HepG2 (cell line): ENCODE measurements around the gene MGMT.

Experiments used
- EZH2 ChIP-seq: conservative IDR thresholded peaks from 2 replicates; pipeline ENCODE4 v1.6.1; 2012; ENCODE audit warnings: mild to moderate bottlenecking, low read depth, low read length, moderate library complexity
- POLR2A ChIP-seq, 2 experiments: IDR thresholded peaks; 2 replicates each; pipeline ENCODE4 v1.6.1; 2011; ENCODE audit warnings: low read depth in 2 of 2, low read length in 2 of 2, mild to moderate bottlenecking in 1 of 2, moderate library complexity in 1 of 2; ENCODE audit not compliant: insufficient read depth in 1 of 2
- POLR2AphosphoS5 ChIP-seq: IDR thresholded peaks from 2 replicates; pipeline ENCODE4 v1.6.1; 2012; ENCODE audit warnings: low read depth, low read length
- USF2 ChIP-seq, 2 experiments: sonication (generic) in 1 of 2; formaldehyde crosslinking in 1 of 2; IDR thresholded peaks; 2 replicates each; pipeline versions ENCODE4 v1.5.1 to v1.6.1; 2011 to 2020; ENCODE audit warnings: borderline replicate concordance in 1 of 2, low read depth in 1 of 2, low read length in 1 of 2, mild to moderate bottlenecking in 1 of 2, missing genetic modification reagents in 1 of 2, moderate library complexity in 1 of 2
- ZFP41 ChIP-seq: sonication (generic); formaldehyde crosslinking; IDR thresholded peaks from 2 replicates; pipeline ENCODE4 v1.4.0; 2020; ENCODE audit warnings: mild to moderate bottlenecking, missing genetic modification reagents, borderline replicate concordance
- ZMAT3 ChIP-seq: sonication (generic); formaldehyde crosslinking; conservative IDR thresholded peaks from 2 replicates; pipeline ENCODE4 v1.7.0; 2021; ENCODE audit warnings: missing genetic modification reagents
- ZNF281 ChIP-seq: sonication (generic); formaldehyde crosslinking; IDR thresholded peaks from 2 replicates; pipeline ENCODE4 v1.4.0; 2020; ENCODE audit warnings: missing genetic modification reagents, borderline replicate concordance
- TF ChIP-seq, protein P1 (sequence below): sonication (generic); formaldehyde crosslinking; IDR thresholded peaks from 2 replicates; pipeline ENCODE4 v1.4.0; 2020; ENCODE audit warnings: missing genetic modification reagents
- TF ChIP-seq, protein P2 (sequence below): sonication (generic); formaldehyde crosslinking; IDR thresholded peaks from one replicate; pipeline ENCODE4 v1.5.1; 2020; ENCODE audit warnings: mild to moderate bottlenecking, missing genetic modification reagents; ENCODE audit errors: not compliant biosample characterization

DNA sequence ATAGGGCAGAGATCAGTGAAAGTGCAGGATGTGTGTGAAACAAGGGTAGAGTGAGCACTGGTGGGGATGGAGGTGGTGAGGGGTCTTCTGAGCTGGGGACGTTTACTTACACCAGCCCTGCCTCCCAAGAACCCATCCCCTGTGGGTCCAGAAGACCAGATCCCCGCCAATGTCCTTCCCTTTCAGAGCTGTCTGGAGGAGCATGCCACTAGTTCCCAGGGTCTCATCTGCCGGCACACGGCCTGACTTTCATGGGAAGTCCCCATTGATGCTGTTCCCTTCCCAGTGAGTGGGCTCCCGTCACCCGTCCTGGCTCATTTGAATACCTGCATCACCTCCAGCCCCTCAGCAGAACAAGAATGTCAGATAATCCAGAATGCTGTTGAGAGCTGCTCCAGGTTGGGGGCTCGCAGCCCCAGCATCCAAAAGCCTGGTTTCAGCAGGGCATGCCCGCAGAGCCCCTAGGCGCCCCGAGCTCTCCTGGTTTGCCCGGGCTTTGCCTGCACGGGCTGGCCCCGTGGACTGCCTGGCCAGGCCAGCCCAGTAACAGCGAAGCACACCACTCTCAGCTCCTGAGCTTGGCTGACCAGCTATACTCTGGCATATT, 246.7 kb downstream of the MGMT start:
- TF ChIP-seq EZH2 (no peak), ZNF281 (CRISPR knock-in tag) (no peak), USF2 (IDR thresholded peaks at IDR 0.05; ENCODE audit: low read depth, low read length) (no peak), USF2 (CRISPR knock-in tag; IDR thresholded peaks at IDR 0.05; ENCODE audit: borderline replicate concordance) (no peak), ZFP41 (no peak), ZMAT3 (no peak), POLR2A (IDR thresholded peaks at IDR 0.05; ENCODE audit: insufficient read depth in 1 of 2, low read depth in 2 of 2, low read length in 2 of 2) (no peak), POLR2AphosphoS5 (no peak)
- TF ChIP-seq, protein P1, sequence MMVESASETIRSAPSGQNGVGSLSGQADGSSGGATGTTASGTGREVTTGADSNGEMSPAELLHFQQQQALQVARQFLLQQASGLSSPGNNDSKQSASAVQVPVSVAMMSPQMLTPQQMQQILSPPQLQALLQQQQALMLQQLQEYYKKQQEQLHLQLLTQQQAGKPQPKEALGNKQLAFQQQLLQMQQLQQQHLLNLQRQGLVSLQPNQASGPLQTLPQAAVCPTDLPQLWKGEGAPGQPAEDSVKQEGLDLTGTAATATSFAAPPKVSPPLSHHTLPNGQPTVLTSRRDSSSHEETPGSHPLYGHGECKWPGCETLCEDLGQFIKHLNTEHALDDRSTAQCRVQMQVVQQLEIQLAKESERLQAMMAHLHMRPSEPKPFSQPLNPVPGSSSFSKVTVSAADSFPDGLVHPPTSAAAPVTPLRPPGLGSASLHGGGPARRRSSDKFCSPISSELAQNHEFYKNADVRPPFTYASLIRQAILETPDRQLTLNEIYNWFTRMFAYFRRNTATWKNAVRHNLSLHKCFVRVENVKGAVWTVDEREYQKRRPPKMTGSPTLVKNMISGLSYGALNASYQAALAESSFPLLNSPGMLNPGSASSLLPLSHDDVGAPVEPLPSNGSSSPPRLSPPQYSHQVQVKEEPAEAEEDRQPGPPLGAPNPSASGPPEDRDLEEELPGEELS (CRISPR knock-in tag): no peak
- TF ChIP-seq, protein P2, sequence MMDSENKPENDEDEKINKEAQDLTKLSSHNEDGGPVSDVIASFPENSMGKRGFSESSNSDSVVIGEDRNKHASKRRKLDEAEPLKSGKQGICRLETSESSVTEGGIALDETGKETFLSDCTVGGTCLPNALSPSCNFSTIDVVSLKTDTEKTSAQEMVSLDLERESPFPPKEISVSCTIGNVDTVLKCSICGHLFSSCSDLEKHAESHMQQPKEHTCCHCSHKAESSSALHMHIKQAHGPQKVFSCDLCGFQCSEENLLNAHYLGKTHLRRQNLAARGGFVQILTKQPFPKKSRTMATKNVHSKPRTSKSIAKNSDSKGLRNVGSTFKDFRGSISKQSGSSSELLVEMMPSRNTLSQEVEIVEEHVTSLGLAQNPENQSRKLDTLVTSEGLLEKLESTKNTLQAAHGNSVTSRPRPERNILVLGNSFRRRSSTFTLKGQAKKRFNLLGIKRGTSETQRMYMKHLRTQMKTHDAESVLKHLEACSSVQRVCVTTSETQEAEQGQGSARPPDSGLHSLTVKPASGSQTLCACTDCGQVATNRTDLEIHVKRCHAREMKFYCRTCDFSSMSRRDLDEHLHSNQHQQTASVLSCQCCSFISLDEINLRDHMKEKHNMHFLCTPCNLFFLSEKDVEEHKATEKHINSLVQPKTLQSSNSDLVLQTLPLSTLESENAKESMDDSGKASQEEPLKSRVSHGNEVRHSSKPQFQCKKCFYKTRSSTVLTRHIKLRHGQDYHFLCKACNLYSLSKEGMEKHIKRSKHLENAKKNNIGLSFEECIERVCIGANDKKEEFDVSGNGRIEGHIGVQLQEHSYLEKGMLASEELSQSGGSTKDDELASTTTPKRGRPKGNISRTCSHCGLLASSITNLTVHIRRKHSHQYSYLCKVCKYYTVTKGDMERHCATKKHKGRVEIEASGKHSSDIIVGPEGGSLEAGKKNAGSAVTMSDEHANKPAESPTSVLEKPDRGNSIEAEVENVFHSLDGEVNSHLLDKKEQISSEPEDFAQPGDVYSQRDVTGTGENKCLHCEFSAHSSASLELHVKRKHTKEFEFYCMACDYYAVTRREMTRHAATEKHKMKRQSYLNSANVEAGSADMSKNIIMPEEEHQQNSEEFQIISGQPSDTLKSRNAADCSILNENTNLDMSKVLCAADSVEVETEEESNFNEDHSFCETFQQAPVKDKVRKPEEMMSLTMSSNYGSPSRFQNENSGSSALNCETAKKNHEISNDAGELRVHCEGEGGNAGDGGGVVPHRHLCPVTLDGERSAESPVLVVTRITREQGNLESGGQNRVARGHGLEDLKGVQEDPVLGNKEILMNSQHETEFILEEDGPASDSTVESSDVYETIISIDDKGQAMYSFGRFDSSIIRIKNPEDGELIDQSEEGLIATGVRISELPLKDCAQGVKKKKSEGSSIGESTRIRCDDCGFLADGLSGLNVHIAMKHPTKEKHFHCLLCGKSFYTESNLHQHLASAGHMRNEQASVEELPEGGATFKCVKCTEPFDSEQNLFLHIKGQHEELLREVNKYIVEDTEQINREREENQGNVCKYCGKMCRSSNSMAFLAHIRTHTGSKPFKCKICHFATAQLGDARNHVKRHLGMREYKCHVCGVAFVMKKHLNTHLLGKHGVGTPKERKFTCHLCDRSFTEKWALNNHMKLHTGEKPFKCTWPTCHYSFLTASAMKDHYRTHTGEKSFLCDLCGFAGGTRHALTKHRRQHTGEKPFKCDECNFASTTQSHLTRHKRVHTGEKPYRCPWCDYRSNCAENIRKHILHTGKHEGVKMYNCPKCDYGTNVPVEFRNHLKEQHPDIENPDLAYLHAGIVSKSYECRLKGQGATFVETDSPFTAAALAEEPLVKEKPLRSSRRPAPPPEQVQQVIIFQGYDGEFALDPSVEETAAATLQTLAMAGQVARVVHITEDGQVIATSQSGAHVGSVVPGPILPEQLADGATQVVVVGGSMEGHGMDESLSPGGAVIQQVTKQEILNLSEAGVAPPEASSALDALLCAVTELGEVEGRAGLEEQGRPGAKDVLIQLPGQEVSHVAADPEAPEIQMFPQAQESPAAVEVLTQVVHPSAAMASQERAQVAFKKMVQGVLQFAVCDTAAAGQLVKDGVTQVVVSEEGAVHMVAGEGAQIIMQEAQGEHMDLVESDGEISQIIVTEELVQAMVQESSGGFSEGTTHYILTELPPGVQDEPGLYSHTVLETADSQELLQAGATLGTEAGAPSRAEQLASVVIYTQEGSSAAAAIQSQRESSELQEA (CRISPR knock-in tag): no peak
